CD4-positive, alpha-beta memory T cell (primary cell): Measurements from ENCODE around the gene TMEM63B. TPM values are rescaled to one million over a fixed set of nuclear protein-coding genes. Genes with fewer than 3 reads are reported as not detected.

Experiments used
- CTCF ChIA-PET: fragments of 350-600 bp; sonication (Branson Sonifier 250); formaldehyde crosslinking; loops from one replicate; lab custom pipeline; 2021; ENCODE audit warnings: inconsistent platforms; ENCODE audit not compliant: partially characterized antibody; lab: Charles Lee
- POLR2A ChIA-PET: fragments of 350-600 bp; sonication (Branson Sonifier 250); formaldehyde crosslinking; loops from one replicate; lab custom pipeline; 2021; ENCODE audit not compliant: partially characterized antibody; lab: Charles Lee
- DNase-seq, 5 donors: peaks; one replicate each; pipeline versions ENCODE4 v3.0.0 to v3.0.0-alpha.2; 2020 to 2022; ENCODE audit warnings: mixed read lengths in 1 of 5
- H3K27ac ChIP-seq: one replicate; pipeline ENCODE4 v1.7.0; 2013; ENCODE audit warnings: low read depth, low read length
- H3K27me3 ChIP-seq: 2 replicates; pipeline ENCODE4 v1.7.0; 2013; ENCODE audit warnings: mild to moderate bottlenecking, low read length, moderate library complexity; ENCODE audit not compliant: insufficient read depth
- H3K36me3 ChIP-seq: 2 replicates; pipeline ENCODE4 v1.7.0; 2013; ENCODE audit warnings: mild to moderate bottlenecking, low read length, moderate library complexity; ENCODE audit not compliant: insufficient read depth
- H3K4me1 ChIP-seq: 2 replicates; pipeline ENCODE4 v1.7.0; 2013; ENCODE audit warnings: mild to moderate bottlenecking, low read length, moderate library complexity; ENCODE audit not compliant: insufficient read depth
- H3K4me3 ChIP-seq, 2 donors: one replicate each; pipeline ENCODE4 v1.7.0; 2013; ENCODE audit warnings: low read length in 2 of 2, mild to moderate bottlenecking in 1 of 2
- H3K9me3 ChIP-seq, 2 donors: one replicate each; pipeline ENCODE4 v1.7.0; 2013; ENCODE audit warnings: low read length in 2 of 2, control low read depth in 1 of 2; ENCODE audit not compliant: control insufficient read depth in 1 of 2
- H3K27ac Mint-ChIP-seq, 7 donors: one replicate each; pipeline ENCODE4 v1.8.0; 2020 to 2021; ENCODE audit warnings: mixed read lengths in 7 of 7, mild to moderate bottlenecking in 6 of 7, inconsistent platforms in 3 of 7, moderate library complexity in 3 of 7
- H3K27me3 Mint-ChIP-seq, 2 donors: one replicate each; pipeline ENCODE4 v1.8.0; 2020 to 2021; ENCODE audit warnings: mixed read lengths in 2 of 2
- H3K36me3 Mint-ChIP-seq, 2 donors: one replicate each; pipeline ENCODE4 v1.8.0; 2020 to 2021; ENCODE audit warnings: mixed read lengths in 2 of 2, inconsistent platforms in 1 of 2, mild to moderate bottlenecking in 1 of 2
- H3K4me1 Mint-ChIP-seq, 4 donors: one replicate each; pipeline ENCODE4 v1.8.0; 2020 to 2021; ENCODE audit warnings: mixed read lengths in 4 of 4, mild to moderate bottlenecking in 1 of 4
- H3K4me3 Mint-ChIP-seq, 8 donors: one replicate each; pipeline ENCODE4 v1.8.0; 2020 to 2021; ENCODE audit warnings: mixed read lengths in 8 of 8, mild to moderate bottlenecking in 7 of 8, moderate library complexity in 6 of 8, inconsistent platforms in 3 of 8
- H3K9me3 Mint-ChIP-seq, 8 donors: one replicate each; pipeline ENCODE4 v1.8.0; 2020 to 2021; ENCODE audit warnings: mixed read lengths in 8 of 8, mild to moderate bottlenecking in 5 of 8, inconsistent platforms in 3 of 8, moderate library complexity in 1 of 8
- intact Hi-C: fragments of 100-400 bp; cut with micrococcal nuclease; formaldehyde crosslinking; loops from one replicate; pipeline ENCODE4 v1.15.1; 2023
- polyA plus RNA-seq, 2 donors: library from polyadenylated mRNA; unstranded; fragments of 300-500 nt; fragmentation: Illumina TruSeq; gene quantifications; one replicate each; pipeline ENCODE4 v1.2.3, GENCODE V29; 2021
- total RNA-seq, 2 experiments: library from RNA; stranded (reverse); gene quantifications; one replicate each; pipeline ENCODE4 v1.2.3, GENCODE V29; 2021

The TMEM63B gene
- total and polyA plus RNA-seq, 4 experiments from 2014 or later: 0.91 to 24.1 (median 11.5) TPM

DNA sequence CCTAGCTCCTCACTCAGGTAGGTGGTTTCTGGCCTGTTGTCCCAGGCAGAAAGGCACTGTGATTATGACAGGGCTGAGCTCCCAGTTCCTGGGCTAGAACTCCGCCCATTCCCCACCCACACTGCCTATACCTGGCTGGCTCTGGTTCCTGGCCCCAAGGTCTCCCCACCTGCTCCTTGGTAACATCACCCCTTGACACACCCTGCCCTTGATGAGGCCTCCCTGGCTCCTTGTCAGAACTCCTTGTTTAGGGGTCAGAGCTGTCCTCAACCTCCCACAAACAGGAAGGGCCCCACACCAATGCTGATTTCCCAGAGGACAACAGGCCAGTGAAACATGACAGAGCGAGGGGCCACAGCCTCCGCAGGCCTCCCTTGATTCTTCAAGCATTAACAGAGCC lies 73.8 kb downstream of the TMEM63B start:
- no peak overlapping the region for H3K27ac ChIP-seq
- no peaks in the 10 kb centered on the region for H3K27me3 ChIP-seq
- H3K27ac Mint-ChIP-seq: no peak overlapping the region
- ChIA-PET POLR2A (no interaction called here), CTCF (no interaction called here)
- no peak overlapping the region for H3K4me3 Mint-ChIP-seq
- H3K27me3 Mint-ChIP-seq: no peaks in the 10 kb centered on the region
- no peaks in the 10 kb centered on the region for H3K36me3 Mint-ChIP-seq
- intact Hi-C loops: no loop called here
- H3K4me1 Mint-ChIP-seq: no peaks in the 10 kb centered on the region
- H3K4me1 ChIP-seq: no peaks in the 10 kb centered on the region
- H3K9me3 ChIP-seq: no peaks in the 10 kb centered on the region
- H3K4me3 ChIP-seq: no peak overlapping the region
- no peaks in the 10 kb centered on the region for H3K36me3 ChIP-seq
- H3K9me3 Mint-ChIP-seq: no peaks in the 10 kb centered on the region
- no peak for DNase-seq

DNA sequence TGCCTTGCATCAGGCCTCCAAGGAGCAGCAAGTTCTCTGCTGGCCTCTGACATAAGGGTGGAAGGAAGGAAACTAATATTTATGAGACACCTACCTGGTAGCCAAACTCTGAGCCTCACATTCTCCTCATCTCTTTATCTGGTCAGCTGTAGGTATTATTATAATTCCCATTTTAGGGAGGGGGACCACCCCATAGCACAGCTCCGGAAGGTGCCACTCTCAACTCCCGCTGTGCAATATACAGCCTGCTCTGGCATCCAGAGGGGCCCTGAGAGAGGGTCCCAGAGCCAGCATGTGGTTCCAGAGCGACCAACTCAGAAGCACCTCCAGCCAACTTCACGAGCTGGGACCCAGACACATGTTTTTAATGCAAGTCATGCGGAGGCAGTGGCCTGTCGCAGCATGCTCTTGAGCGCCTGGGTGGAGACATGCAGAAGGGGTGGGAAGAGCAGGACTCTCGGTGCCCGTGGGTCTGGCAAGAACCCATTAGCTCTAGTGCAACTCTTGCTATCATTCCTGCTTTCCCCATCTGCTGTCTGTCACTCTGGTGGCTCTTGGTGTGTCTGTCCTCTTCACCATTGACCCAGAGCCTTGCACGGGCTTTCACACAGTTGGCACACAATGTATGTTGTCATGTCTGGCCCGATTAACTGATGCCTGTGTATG lies 74.4 kb downstream of the TMEM63B start:
- no peak for DNase-seq
- H3K9me3 ChIP-seq: no peaks in the 10 kb centered on the region
- no peaks in the 10 kb centered on the region for H3K36me3 ChIP-seq
- Mint-ChIP-seq H3K27me3 (no peaks in the 10 kb centered on the region), H3K4me3 (no peak overlapping the region), H3K9me3 (no peaks in the 10 kb centered on the region), H3K36me3 (no peaks in the 10 kb centered on the region), H3K4me1 (no peaks in the 10 kb centered on the region), H3K27ac (no peak overlapping the region)
- H3K27ac ChIP-seq: no peak overlapping the region
- ChIA-PET CTCF (no interaction called here), POLR2A (no interaction called here)
- intact Hi-C loops: no loop called here
- no peaks in the 10 kb centered on the region for H3K4me1 ChIP-seq
- H3K4me3 ChIP-seq: no peak overlapping the region
- H3K27me3 ChIP-seq: no peaks in the 10 kb centered on the region

DNA sequence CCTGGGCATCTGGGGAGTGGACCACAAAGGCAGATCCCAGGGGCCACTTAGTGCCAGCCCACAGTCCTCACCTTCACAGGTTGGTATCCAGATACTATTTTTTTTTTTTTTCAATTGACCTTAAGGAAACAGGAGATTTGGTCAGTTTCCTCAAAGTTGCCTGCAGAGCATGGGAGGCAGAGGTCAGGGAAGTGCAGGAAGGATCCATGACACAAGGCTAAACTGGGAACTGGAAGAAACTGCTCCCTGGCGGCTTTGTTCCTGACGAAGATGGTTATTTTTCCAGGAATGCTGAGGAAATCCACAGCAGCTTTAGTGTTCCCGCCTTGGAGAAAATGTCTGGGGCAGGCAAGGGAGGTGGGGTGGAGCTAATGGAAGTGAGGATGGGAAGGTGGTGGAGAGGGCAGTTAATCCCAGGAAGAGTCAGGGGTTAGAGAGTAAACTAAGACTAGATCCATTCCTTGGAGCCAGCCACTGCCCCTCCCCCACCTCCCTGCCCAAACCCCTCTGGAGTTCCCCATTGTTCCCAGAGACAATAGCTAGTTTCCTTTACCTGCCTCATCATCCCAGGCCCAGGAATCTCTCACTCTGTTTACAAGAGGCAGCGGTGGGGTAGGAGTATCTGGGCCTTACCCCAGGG lies 75.1 kb downstream of the TMEM63B start:
- intact Hi-C loops: no loop called here
- Mint-ChIP-seq H3K9me3 (no peaks in the 10 kb centered on the region), H3K4me1 (no peaks in the 10 kb centered on the region), H3K4me3 (no peak overlapping the region), H3K27ac (no peak overlapping the region), H3K36me3 (no peaks in the 10 kb centered on the region), H3K27me3 (no peaks in the 10 kb centered on the region)
- no peaks in the 10 kb centered on the region for H3K4me1 ChIP-seq
- no peak for DNase-seq
- no peaks in the 10 kb centered on the region for H3K36me3 ChIP-seq
- CTCF ChIA-PET: interaction anchor here (1.3 kb wide), 1 partner anchor 110 kb away, joined by 3 read pairs; the partner anchor contains the start of gene AARS2
- H3K27me3 ChIP-seq: no peaks in the 10 kb centered on the region
- H3K9me3 ChIP-seq: no peaks in the 10 kb centered on the region
- POLR2A ChIA-PET: no interaction called here
- no peak overlapping the region for H3K27ac ChIP-seq
- H3K4me3 ChIP-seq: no peak overlapping the region

DNA sequence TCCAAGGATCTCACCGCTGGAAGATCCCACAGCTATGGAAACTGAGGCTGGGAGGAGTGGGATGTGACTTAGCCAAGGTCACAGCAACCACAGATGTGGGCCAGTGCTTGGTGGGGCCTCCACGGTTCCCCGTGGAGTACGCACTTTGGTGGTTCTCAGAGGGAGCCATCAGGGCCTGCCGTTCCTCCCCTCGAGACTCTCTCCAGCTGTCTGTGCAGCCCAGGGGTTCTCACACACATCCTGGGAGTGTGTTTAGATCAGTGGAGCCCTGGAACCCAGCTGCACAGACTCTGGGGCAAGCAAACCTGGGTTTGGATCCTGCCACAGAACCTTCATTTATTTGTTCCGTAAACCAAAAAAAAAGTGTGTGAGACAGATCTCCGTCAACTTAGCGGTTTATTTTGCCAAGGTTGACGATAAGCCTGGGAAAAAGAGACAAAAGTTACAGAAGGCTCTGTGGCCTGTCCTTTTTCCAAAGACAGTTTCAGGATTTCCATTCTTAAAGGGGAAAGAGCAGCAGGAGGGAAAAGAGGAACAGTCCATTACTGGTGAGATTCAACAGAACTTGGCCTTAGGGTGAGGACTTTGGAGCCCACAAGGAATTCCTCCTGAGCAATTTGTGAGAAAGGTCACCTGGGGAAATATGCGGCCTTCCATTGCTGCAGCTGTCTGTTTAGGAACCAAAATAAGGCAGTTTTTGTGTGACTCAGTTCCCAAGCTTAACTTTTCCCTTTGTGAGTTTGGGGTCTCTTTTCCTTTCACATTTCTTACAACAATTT lies 75.8 kb downstream of the TMEM63B start:
- POLR2A ChIA-PET: no interaction called here
- Histone ChIP-seq H3K36me3 (no peaks in the 10 kb centered on the region), H3K27ac (no peak overlapping the region), H3K4me1 (no peaks in the 10 kb centered on the region), H3K9me3 (no peaks in the 10 kb centered on the region), H3K27me3 (no peaks in the 10 kb centered on the region), H3K4me3 (no peak overlapping the region)
- Mint-ChIP-seq H3K9me3 (no peaks in the 10 kb centered on the region), H3K4me1 (no peaks in the 10 kb centered on the region), H3K36me3 (no peaks in the 10 kb centered on the region), H3K27ac (no peak overlapping the region), H3K27me3 (no peaks in the 10 kb centered on the region), H3K4me3 (no peak overlapping the region)
- DNase-seq: no peak
- intact Hi-C loops: no loop called here
- CTCF ChIA-PET: interaction anchor here (1.3 kb wide), 2 partner anchors 34 to 110 kb away, joined by 3 read pairs; partner anchors contain the start of gene AARS2

DNA sequence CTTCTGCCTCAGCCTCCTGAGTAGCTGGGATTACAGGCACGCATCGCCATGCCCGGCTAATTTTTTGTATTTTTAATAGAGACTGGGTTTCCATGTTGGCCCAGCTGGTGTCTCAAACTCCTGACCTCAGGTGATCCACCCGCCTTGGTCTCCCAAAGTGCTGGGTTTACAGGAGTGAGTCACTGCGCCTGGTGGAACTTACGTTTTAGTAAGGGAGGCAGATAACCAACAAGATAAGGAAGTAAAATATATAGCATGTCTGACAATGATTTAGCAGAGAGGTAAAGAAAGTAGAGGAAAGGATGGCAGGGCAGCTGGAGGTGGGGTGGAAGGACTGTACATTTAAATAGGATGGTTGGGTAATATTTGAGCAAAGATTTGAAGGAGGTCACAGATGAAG lies 76.6 kb downstream of the TMEM63B start:
- no peaks in the 10 kb centered on the region for H3K36me3 ChIP-seq
- Mint-ChIP-seq H3K27ac (no peak overlapping the region), H3K36me3 (no peaks in the 10 kb centered on the region), H3K9me3 (no peaks in the 10 kb centered on the region), H3K4me1 (no peaks in the 10 kb centered on the region), H3K27me3 (peaks cover 0 to 3% of the 10 kb centered on the region in 2 donors), H3K4me3 (no peak overlapping the region)
- intact Hi-C loops: no loop called here
- H3K4me3 ChIP-seq: no peak overlapping the region
- no peak overlapping the region for H3K27ac ChIP-seq
- H3K9me3 ChIP-seq: no peaks in the 10 kb centered on the region
- H3K27me3 ChIP-seq: no peaks in the 10 kb centered on the region
- ChIA-PET CTCF (interaction anchor here (1.2 to 1.3 kb wide), 3 partner anchors 29 to 109 kb away, joined by 3 to 4 read pairs (median 3); partner anchors contain the start of gene AARS2), POLR2A (no interaction called here)
- no peaks in the 10 kb centered on the region for H3K4me1 ChIP-seq
- DNase-seq: no peak

Other genes starting within 250 kb of the TMEM63B start
- gene MRPL14, start 102 bp upstream of the TMEM63B start, total RNA-seq: 10 to 100 TPM; 21.7 to 23.9 TPM
- gene MRPL14, start 102 bp upstream of the TMEM63B start, polyA plus RNA-seq: 100 to 1,000 TPM; 103 to 123 TPM
- not detected for gene CAPN11, start 31.3 kb downstream of the TMEM63B start, total RNA-seq
- not detected for gene CAPN11, start 31.3 kb downstream of the TMEM63B start, polyA plus RNA-seq
- gene MYMX, start 89.4 kb downstream of the TMEM63B start, total RNA-seq: not detected
- gene MYMX, start 89.4 kb downstream of the TMEM63B start, polyA plus RNA-seq: not detected
- 1 to 10 TPM; 2.1 to 3.1 TPM for gene SLC29A1, start 96.0 kb downstream of the TMEM63B start, total RNA-seq
- gene SLC29A1, start 96.0 kb downstream of the TMEM63B start, polyA plus RNA-seq: 1 to 10 TPM; 3.4 to 3.7 TPM
- 100 to 1,000 TPM; 303 to 324 TPM for gene HSP90AB1, start 119.5 kb downstream of the TMEM63B start, total RNA-seq
- 100 to 1,000 TPM; 384 to 432 TPM for gene HSP90AB1, start 119.5 kb downstream of the TMEM63B start, polyA plus RNA-seq
- gene SLC35B2, start 130.0 kb downstream of the TMEM63B start, total RNA-seq: 10 to 100 TPM; 20.7 to 20.9 TPM
- gene SLC35B2, start 130.0 kb downstream of the TMEM63B start, polyA plus RNA-seq: 10 to 100 TPM; 41.6 to 65.3 TPM
- gene NFKBIE, start 138.0 kb downstream of the TMEM63B start, total RNA-seq: 10 to 100 TPM; 12.7 to 15.0 TPM
- 1 to 10 TPM; 8.0 to 8.3 TPM for gene NFKBIE, start 138.0 kb downstream of the TMEM63B start, polyA plus RNA-seq
- gene TMEM151B, start 142.9 kb downstream of the TMEM63B start, total RNA-seq: not detected
- not detected for gene TMEM151B, start 142.9 kb downstream of the TMEM63B start, polyA plus RNA-seq
- 10 to 100 TPM; 23.7 to 25.6 TPM for gene AARS2, start 185.8 kb downstream of the TMEM63B start, total RNA-seq
- 10 to 100 TPM in 1 of 2 donors, 1 to 10 TPM in 1; 4.2 to 10.1 TPM for gene AARS2, start 185.8 kb downstream of the TMEM63B start, polyA plus RNA-seq
- not detected for gene SPATS1, start 215.1 kb downstream of the TMEM63B start, total RNA-seq
- gene SPATS1, start 215.1 kb downstream of the TMEM63B start, polyA plus RNA-seq: not detected